Aorta (tissue), 5 donors: ENCODE measurements around the gene PBX3. TPM values are rescaled to one million over a fixed set of nuclear protein-coding genes. Genes with fewer than 3 reads are reported as not detected.

Source experiments
- ATAC-seq: fragments of 200-7000 bp; cut with Tn5 transposase; one replicate; pipeline ENCODE4 v1.9.1; 2022; ENCODE audit warnings: moderate library complexity; ENCODE audit not compliant: low FRiP score
- DNase-seq, 2 donors: peaks; one replicate each; pipeline ENCODE4 v3.0.0-alpha.2; 2020
- H3K27ac ChIP-seq, 2 donors: one replicate each; pipeline ENCODE4 v1.5.1; 2013; ENCODE audit warnings: low read length in 2 of 2, mild to moderate bottlenecking in 2 of 2, moderate library complexity in 2 of 2, control low read depth in 1 of 2, inconsistent platforms in 1 of 2, low read depth in 1 of 2
- H3K27me3 ChIP-seq, 2 donors: one replicate each; pipeline ENCODE4 v1.6.1; 2013; ENCODE audit warnings: control low read depth in 1 of 2, low read length in 1 of 2, mild to moderate bottlenecking in 1 of 2, moderate library complexity in 1 of 2; ENCODE audit not compliant: insufficient read depth in 2 of 2, control insufficient read depth in 1 of 2
- H3K36me3 ChIP-seq, 2 donors: one replicate each; pipeline ENCODE4 v1.6.1; 2013; ENCODE audit warnings: control low read depth in 1 of 2, low read length in 1 of 2, mild to moderate bottlenecking in 1 of 2; ENCODE audit not compliant: insufficient read depth in 2 of 2, control insufficient read depth in 1 of 2
- H3K4me1 ChIP-seq, 2 donors: one replicate each; pipeline ENCODE4 v1.6.1; 2013; ENCODE audit warnings: low read length in 2 of 2, control low read depth in 1 of 2, mild to moderate bottlenecking in 1 of 2, moderate library complexity in 1 of 2; ENCODE audit not compliant: insufficient read depth in 2 of 2, control insufficient read depth in 1 of 2
- H3K4me3 ChIP-seq, 2 donors: one replicate each; pipeline ENCODE4 v1.5.1; 2013; ENCODE audit warnings: low read length in 2 of 2, control low read depth in 1 of 2, mild to moderate bottlenecking in 1 of 2
- H3K9me3 ChIP-seq: one replicate; pipeline ENCODE4 v1.6.1; 2013; ENCODE audit warnings: mild to moderate bottlenecking, low read length; ENCODE audit not compliant: control insufficient read depth
- WGBS, 2 donors: extraction: QIAGEN DNeasy Blood & Tissue Kit; methylation state at CpG; one replicate each; pipeline ENCODE4 v1.1.7; 2013; 5-methylcytosine and 5-hydroxymethylcytosine counted together
- intact Hi-C, 2 donors: fragments of 100-400 bp; cut with DNase I; formaldehyde crosslinking; loops; one replicate each; pipeline versions ENCODE4 v1.14.2 to v1.15.0; 2022
- polyA plus RNA-seq, 2 donors: library from polyadenylated mRNA; stranded (reverse); fragments of 200-250 nt; gene quantifications; one replicate each; pipeline ENCODE4 v1.2.3, GENCODE V29; 2013
- total RNA-seq, 2 donors: library from RNA; stranded (reverse); fragmentation: NEBNext Ultra II Directional; extraction: Animal tissue kit (Norgen Biotek cat#: 25700); gene quantifications; one replicate each; pipeline ENCODE4 v1.2.1, GENCODE V29; 2021
- donor health status: healthy with polysubstance abuse.
- donor health status: Bipolar disorder and iron deficiency.
- donor health status: DM: no; HTN: no; CAD: no.
- donor health status: DM: no; HTN: no; CAD: no.
- donor health status: DM: yes; HTN: yes; CAD: no.

Gene PBX3
- total and polyA plus RNA-seq, 4 donors = 10.3 to 44.7 (median 18.8) TPM

- WGBS, 2 donors = 88 to 92% methylated on average over 2 of the region's 2 CpGs
- no peak for DNase-seq
- Histone ChIP-seq H3K4me1 (no peaks in the 10 kb centered on the region), H3K36me3 (no peaks in the 10 kb centered on the region), H3K27me3 (no peaks in the 10 kb centered on the region), H3K9me3 (peaks cover 17% of the 10 kb centered on the region), H3K4me3 (no peak overlapping the region), H3K27ac (no peak overlapping the region)
- intact Hi-C loops = loop anchor here in 1 of 2 donors (10.0 kb wide), 1 partner anchor 194 kb away; no protein-coding TSS in a partner anchor
- ATAC-seq = no peak
Measured at GRCh38 chr9:126009047-126009446, 261.9 kb downstream of the PBX3 start.

- no peak for ATAC-seq
- Histone ChIP-seq H3K36me3 (no peaks in the 10 kb centered on the region), H3K4me1 (no peaks in the 10 kb centered on the region), H3K27me3 (no peaks in the 10 kb centered on the region), H3K27ac (no peak overlapping the region), H3K4me3 (no peak overlapping the region), H3K9me3 (peaks cover 2% of the 10 kb centered on the region)
- DNase-seq = no peak
- 65 to 72% methylated on average over 12 of the region's 12 CpGs for WGBS, 2 donors
- intact Hi-C loops = no loop called here
Measured at GRCh38 chr9:126014726-126015125, 267.6 kb downstream of the PBX3 start.

GRCh38 chr9:126015424-126015823 lies 268.3 kb downstream of the PBX3 start:
- Histone ChIP-seq H3K36me3 (no peaks in the 10 kb centered on the region), H3K4me1 (no peaks in the 10 kb centered on the region), H3K9me3 (peaks cover under 1% of the 10 kb centered on the region), H3K27ac (no peak overlapping the region), H3K27me3 (no peaks in the 10 kb centered on the region), H3K4me3 (no peak overlapping the region)
- no peak for ATAC-seq
- DNase-seq = no peak
- WGBS, 2 donors = 91 to 92% methylated on average over 17 of the region's 17 CpGs
- intact Hi-C loops = no loop called here

GRCh38 chr9:126016579-126017290 lies 269.6 kb downstream of the PBX3 start:
- Histone ChIP-seq H3K4me3 (no peak overlapping the region), H3K9me3 (no peaks in the 10 kb centered on the region), H3K36me3 (no peaks in the 10 kb centered on the region), H3K4me1 (no peaks in the 10 kb centered on the region), H3K27me3 (no peaks in the 10 kb centered on the region), H3K27ac (no peak overlapping the region)
- DNase-seq (no peak), ATAC-seq (no peak)
- 90% methylated on average over 19 to 24 of the region's 24 CpGs for WGBS, 2 donors
- intact Hi-C loops = no loop called here

Other genes starting within 250 kb of the PBX3 start
- 10 to 100 TPM; 55.6 to 58.4 TPM for gene MAPKAP1, start 40.2 kb upstream of the PBX3 start, total RNA-seq
- gene MAPKAP1, start 40.2 kb upstream of the PBX3 start, polyA plus RNA-seq = 10 to 100 TPM; 32.2 to 56.5 TPM